Activated gamma-delta T cell (primary cell): Measurements from ENCODE around the gene BTBD3.

Source experiments
- DNase-seq: peaks from one replicate; lab custom pipeline; 2025; lab: John Stamatoyannopoulos, UW

The BTBD3 gene

GRCh38 chr20:11970243-11970836 lies 52.6 kb downstream of the BTBD3 start:
- no peak for DNase-seq

DNA sequence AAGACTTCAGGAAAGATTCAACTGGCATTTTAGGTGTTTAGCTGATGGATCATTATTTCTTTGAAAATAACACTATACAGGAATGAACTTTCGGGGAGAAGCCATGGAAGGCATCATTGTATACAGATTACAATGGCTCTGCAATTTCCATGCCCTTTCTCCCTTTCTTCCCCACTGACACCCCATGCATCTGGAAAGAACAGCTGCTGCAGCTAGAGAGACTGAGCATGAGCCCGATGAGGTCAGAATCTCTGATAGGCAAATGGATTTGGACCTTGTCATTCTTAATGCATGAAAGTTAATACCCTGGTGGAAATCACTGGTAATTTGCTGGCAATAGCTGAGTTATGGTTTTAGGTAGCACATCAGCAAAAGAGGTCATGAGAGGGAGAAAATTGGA lies 54.8 kb downstream of the BTBD3 start:
- DNase-seq, result no peak
